HepG2 (cell line): Measurements from ENCODE around the gene SH3D21. TPM values are rescaled to one million over a fixed set of nuclear protein-coding genes. Genes with fewer than 3 reads are reported as not detected.

Experiments
- CREB1 ChIP-seq, 2 experiments: fragments of 450-650 bp in 1 of 2; IDR thresholded peaks; 2 replicates each; pipeline ENCODE4 v1.6.1; 2016 to 2017; ENCODE audit warnings: control low read depth in 1 of 2, mild to moderate bottlenecking in 1 of 2, missing compliant biosample characterization in 1 of 2, missing genetic modification characterization in 1 of 2
- DNMT3B ChIP-seq: conservative IDR thresholded peaks from 2 replicates; pipeline ENCODE4 v1.6.1; 2016; ENCODE audit warnings: missing biosample characterization, control low read depth
- ELF4 ChIP-seq: sonication (generic); formaldehyde crosslinking; IDR thresholded peaks from 2 replicates; pipeline ENCODE4 v1.5.0; 2020; ENCODE audit warnings: missing genetic modification reagents, mild to moderate bottlenecking, moderate library complexity, borderline replicate concordance
- ETV6 ChIP-seq: sonication (generic); formaldehyde crosslinking; conservative IDR thresholded peaks from 2 replicates; pipeline ENCODE4 v1.4.0; 2020; ENCODE audit warnings: missing genetic modification reagents
- HNRNPK ChIP-seq: fragments of 200-400 bp; formaldehyde crosslinking; IDR thresholded peaks from 2 replicates; pipeline ENCODE4 v1.6.1; 2018; ENCODE audit warnings: low read length, low read depth, moderate library complexity, mild to moderate bottlenecking; ENCODE audit not compliant: poor library complexity, severe bottlenecking
- MIER2 ChIP-seq: IDR thresholded peaks from 2 replicates; pipeline ENCODE4 v1.6.1; 2016; ENCODE audit warnings: missing biosample characterization, missing genetic modification reagents
- NCOR1 ChIP-seq: fragments of 200-600 bp; sonication (generic); IDR thresholded peaks from 2 replicates; pipeline ENCODE4 v1.7.0; 2017; ENCODE audit warnings: antibody characterized with exemption, low read length, borderline replicate concordance
- NFKBIZ ChIP-seq: IDR thresholded peaks from 2 replicates; pipeline ENCODE4 v1.6.1; 2018; ENCODE audit warnings: missing genetic modification reagents, missing compliant biosample characterization
- PHF20 ChIP-seq: sonication (generic); formaldehyde crosslinking; IDR thresholded peaks from 2 replicates; pipeline ENCODE4 v1.5.0; 2020; ENCODE audit warnings: mild to moderate bottlenecking, missing genetic modification reagents
- POGZ ChIP-seq: sonication (generic); formaldehyde crosslinking; IDR thresholded peaks from 2 replicates; pipeline ENCODE4 v1.4.0; 2020; ENCODE audit warnings: mild to moderate bottlenecking, missing genetic modification reagents
- RARA ChIP-seq: IDR thresholded peaks from 2 replicates; pipeline ENCODE4 v1.6.1; 2016; ENCODE audit warnings: missing genetic modification reagents, missing compliant biosample characterization
- SMC3 ChIP-seq: IDR thresholded peaks from 2 replicates; pipeline ENCODE4 v1.6.1; 2011; ENCODE audit warnings: low read length, improper control_type of control experiment
- TAF15 ChIP-seq: fragments of 200-400 bp; formaldehyde crosslinking; IDR thresholded peaks from one replicate; pipeline ENCODE4 v1.6.1; 2018; ENCODE audit warnings: mild to moderate bottlenecking, low read depth, low read length; ENCODE audit not compliant: poor library complexity, severe bottlenecking
- ZFP36 ChIP-seq: fragments of 150-350 bp; IDR thresholded peaks from 2 replicates; pipeline ENCODE4 v1.6.1; 2018; ENCODE audit warnings: borderline replicate concordance, low read length, low read depth; ENCODE audit not compliant: partially characterized antibody
- ZNF160 ChIP-seq: sonication (generic); formaldehyde crosslinking; IDR thresholded peaks from 2 replicates; pipeline ENCODE4 v1.8.0; 2022; ENCODE audit warnings: mild to moderate bottlenecking, inconsistent platforms, missing genetic modification reagents
- ZNF367 ChIP-seq: sonication (generic); formaldehyde crosslinking; IDR thresholded peaks from 2 replicates; pipeline ENCODE4 v1.4.0; 2020; ENCODE audit warnings: missing genetic modification reagents, borderline replicate concordance
- polyA plus RNA-seq, 8 experiments: library from polyadenylated mRNA; depleted of rRNA in 3 of 8; stranded (reverse) in 7 of 8; unstranded in 1 of 8; fragments of >200 nt; fragmentation: Illumina TruSeq in 4 of 8; extraction: Trizol in 4 of 8; gene quantifications; 2 replicates each; pipeline versions ENCODE4 v1.2.1 to v1.2.3, GENCODE V29; 2011 to 2016; ENCODE audit warnings: low read depth in 4 of 8, missing spikeins in 1 of 8, mixed read lengths in 1 of 8; ENCODE audit not compliant: insufficient read depth in 1 of 8
- total RNA-seq, 5 experiments: library from RNA; depleted of rRNA; stranded (reverse); fragments of >200 nt; fragmentation: Illumina TruSeq; extraction: Trizol; gene quantifications; 2 replicates each; pipeline ENCODE4 v1.2.3, GENCODE V29; 2016; ENCODE audit warnings: low read depth in 1 of 5
- TF ChIP-seq, protein P1 (sequence below): sonication (generic); formaldehyde crosslinking; IDR thresholded peaks from 2 replicates; pipeline ENCODE4 v1.9.0; 2021; ENCODE audit warnings: mild to moderate bottlenecking, missing genetic modification reagents
- TF ChIP-seq, protein P2 (sequence below): sonication (generic); formaldehyde crosslinking; IDR thresholded peaks from 2 replicates; pipeline ENCODE4 v1.4.0; 2020; ENCODE audit warnings: missing genetic modification reagents, borderline replicate concordance
- TF ChIP-seq, protein P3 (sequence below): IDR thresholded peaks from 2 replicates; pipeline ENCODE4 v1.6.1; 2012; ENCODE audit warnings: low read length, improper control_type of control experiment

Gene SH3D21
- total and polyA plus RNA-seq, 2 of the 13 experiments (the other 11 are each of a cell fraction or from before 2014, with no cell fraction given): 5.1 to 8.6 TPM

DNA sequence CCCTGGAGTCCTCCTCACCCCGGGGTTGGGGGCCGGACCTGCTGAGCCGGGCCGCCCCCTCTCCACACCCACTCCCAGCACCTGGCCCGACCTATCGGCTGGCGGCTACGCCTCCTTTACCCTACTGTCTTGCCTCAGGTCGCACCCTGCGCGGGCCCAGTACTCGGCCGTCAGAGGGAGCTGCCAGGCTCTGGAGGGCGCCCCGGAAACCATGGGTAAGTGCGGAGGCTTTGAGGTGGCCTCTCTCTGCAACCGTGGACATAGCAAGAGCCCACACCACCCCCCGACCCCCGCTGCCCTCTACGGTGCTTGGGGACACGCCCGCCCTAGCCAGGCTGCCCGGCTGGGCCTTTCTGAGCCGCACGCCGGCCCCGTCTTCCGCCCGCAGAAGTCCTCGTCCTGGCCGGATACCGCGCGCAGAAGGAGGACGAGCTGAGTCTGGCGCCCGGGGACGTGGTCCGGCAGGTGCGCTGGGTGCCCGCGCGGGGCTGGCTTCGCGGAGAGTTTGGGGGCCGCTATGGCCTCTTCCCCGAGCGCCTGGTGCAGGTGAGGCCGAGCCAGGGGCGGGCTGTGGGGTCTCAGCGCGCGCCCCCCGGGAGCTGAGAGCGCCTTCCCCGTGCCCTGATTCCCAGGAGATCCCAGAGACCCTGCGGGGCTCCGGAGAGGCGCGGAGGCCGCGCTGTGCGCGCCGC is at the start of gene SH3D21 (continued):
- TF ChIP-seq, protein P1, sequence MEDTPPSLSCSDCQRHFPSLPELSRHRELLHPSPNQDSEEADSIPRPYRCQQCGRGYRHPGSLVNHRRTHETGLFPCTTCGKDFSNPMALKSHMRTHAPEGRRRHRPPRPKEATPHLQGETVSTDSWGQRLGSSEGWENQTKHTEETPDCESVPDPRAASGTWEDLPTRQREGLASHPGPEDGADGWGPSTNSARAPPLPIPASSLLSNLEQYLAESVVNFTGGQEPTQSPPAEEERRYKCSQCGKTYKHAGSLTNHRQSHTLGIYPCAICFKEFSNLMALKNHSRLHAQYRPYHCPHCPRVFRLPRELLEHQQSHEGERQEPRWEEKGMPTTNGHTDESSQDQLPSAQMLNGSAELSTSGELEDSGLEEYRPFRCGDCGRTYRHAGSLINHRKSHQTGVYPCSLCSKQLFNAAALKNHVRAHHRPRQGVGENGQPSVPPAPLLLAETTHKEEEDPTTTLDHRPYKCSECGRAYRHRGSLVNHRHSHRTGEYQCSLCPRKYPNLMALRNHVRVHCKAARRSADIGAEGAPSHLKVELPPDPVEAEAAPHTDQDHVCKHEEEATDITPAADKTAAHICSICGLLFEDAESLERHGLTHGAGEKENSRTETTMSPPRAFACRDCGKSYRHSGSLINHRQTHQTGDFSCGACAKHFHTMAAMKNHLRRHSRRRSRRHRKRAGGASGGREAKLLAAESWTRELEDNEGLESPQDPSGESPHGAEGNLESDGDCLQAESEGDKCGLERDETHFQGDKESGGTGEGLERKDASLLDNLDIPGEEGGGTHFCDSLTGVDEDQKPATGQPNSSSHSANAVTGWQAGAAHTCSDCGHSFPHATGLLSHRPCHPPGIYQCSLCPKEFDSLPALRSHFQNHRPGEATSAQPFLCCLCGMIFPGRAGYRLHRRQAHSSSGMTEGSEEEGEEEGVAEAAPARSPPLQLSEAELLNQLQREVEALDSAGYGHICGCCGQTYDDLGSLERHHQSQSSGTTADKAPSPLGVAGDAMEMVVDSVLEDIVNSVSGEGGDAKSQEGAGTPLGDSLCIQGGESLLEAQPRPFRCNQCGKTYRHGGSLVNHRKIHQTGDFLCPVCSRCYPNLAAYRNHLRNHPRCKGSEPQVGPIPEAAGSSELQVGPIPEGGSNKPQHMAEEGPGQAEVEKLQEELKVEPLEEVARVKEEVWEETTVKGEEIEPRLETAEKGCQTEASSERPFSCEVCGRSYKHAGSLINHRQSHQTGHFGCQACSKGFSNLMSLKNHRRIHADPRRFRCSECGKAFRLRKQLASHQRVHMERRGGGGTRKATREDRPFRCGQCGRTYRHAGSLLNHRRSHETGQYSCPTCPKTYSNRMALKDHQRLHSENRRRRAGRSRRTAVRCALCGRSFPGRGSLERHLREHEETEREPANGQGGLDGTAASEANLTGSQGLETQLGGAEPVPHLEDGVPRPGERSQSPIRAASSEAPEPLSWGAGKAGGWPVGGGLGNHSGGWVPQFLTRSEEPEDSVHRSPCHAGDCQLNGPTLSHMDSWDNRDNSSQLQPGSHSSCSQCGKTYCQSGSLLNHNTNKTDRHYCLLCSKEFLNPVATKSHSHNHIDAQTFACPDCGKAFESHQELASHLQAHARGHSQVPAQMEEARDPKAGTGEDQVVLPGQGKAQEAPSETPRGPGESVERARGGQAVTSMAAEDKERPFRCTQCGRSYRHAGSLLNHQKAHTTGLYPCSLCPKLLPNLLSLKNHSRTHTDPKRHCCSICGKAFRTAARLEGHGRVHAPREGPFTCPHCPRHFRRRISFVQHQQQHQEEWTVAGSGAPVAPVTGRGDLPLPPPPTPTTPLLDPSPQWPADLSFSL (CRISPR knock-in tag): 0 out of 2 replicates have a peak, but pooled peaks have one; percentile 35
- TF ChIP-seq MIER2 (CRISPR knock-in tag) (no peak), SMC3 (no peak), POGZ (CRISPR knock-in tag) (no peak), ZFP36 (no peak), ZNF367 (no peak), ETV6 (no peak), DNMT3B (CRISPR knock-in tag) (no peak), CREB1 (IDR thresholded peaks at IDR 0.05) (no peak), CREB1 (CRISPR knock-in tag; IDR thresholded peaks at IDR 0.05) (no peak), NFKBIZ (CRISPR knock-in tag) (no peak), TAF15 (no peak), ZNF160 (CRISPR knock-in tag) (no peak; the same call in 1 of the 2 replicates), ELF4 (CRISPR knock-in tag) (no peak; the same call in 1 of the 2 replicates), RARA (CRISPR knock-in tag) (no peak; the same call in none of the 2 replicates), PHF20 (no peak), HNRNPK (peak; percentile 69), NCOR1 (no peak)
- TF ChIP-seq, protein P2, sequence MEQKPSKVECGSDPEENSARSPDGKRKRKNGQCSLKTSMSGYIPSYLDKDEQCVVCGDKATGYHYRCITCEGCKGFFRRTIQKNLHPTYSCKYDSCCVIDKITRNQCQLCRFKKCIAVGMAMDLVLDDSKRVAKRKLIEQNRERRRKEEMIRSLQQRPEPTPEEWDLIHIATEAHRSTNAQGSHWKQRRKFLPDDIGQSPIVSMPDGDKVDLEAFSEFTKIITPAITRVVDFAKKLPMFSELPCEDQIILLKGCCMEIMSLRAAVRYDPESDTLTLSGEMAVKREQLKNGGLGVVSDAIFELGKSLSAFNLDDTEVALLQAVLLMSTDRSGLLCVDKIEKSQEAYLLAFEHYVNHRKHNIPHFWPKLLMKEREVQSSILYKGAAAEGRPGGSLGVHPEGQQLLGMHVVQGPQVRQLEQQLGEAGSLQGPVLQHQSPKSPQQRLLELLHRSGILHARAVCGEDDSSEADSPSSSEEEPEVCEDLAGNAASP (CRISPR knock-in tag): no peak
- TF ChIP-seq, protein P3, sequence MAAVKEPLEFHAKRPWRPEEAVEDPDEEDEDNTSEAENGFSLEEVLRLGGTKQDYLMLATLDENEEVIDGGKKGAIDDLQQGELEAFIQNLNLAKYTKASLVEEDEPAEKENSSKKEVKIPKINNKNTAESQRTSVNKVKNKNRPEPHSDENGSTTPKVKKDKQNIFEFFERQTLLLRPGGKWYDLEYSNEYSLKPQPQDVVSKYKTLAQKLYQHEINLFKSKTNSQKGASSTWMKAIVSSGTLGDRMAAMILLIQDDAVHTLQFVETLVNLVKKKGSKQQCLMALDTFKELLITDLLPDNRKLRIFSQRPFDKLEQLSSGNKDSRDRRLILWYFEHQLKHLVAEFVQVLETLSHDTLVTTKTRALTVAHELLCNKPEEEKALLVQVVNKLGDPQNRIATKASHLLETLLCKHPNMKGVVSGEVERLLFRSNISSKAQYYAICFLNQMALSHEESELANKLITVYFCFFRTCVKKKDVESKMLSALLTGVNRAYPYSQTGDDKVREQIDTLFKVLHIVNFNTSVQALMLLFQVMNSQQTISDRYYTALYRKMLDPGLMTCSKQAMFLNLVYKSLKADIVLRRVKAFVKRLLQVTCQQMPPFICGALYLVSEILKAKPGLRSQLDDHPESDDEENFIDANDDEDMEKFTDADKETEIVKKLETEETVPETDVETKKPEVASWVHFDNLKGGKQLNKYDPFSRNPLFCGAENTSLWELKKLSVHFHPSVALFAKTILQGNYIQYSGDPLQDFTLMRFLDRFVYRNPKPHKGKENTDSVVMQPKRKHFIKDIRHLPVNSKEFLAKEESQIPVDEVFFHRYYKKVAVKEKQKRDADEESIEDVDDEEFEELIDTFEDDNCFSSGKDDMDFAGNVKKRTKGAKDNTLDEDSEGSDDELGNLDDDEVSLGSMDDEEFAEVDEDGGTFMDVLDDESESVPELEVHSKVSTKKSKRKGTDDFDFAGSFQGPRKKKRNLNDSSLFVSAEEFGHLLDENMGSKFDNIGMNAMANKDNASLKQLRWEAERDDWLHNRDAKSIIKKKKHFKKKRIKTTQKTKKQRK: no peak
